GM18867 (cell line): ENCODE results near the gene BAG5.

Experiments
- ATAC-seq: cut with Tn5 transposase; IDR thresholded peaks from one replicate; pipeline ENCODE4 v1.9.1; 2021; ENCODE audit warnings: mild to moderate bottlenecking, moderate library complexity; ENCODE audit not compliant: unreplicated experiment

Gene BAG5

GRCh38 chr14:103510724-103511693 is 51.4 kb downstream of the BAG5 start:
- ATAC-seq: no peak

DNA sequence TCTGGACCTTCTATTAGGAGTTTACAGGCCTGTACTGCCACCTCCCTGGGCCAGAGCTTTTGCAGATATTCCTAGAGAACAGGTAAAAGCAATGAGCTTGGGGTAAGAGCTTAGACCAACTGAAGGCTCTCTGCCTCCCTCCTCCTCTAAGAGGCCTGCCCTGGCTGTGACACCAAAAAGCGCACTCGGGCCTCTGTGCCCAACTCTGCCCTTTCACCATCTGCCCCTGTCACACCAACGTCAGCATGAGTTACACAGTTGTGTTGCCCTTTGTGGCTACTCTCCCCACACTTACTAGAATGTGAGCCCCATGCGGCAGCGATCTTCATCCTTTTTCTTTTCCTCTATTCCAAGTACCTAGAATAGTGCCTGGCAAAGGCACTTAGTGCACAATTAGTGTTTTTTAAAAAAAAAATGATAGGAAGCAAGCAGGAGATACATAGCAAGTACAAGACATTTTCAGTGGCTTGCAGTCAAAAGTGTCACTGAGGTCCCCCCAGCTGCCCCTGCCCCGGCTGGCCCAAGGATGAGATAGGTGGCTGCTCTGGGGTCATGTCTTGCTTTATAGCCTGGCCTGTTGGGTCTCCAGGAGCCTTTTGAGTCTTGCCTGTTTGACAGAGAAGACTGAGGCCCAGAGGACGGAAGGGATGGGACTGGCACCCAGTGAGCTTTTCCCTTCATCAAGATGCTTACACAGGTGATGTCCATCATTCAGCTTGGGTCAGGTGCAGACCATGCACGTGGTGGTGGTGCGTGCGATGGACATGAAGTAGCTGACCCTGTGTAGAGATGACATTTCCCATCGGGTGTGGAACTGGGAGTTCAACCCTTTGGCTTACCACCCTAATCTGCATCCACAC is 52.4 kb downstream of the BAG5 start:
- ATAC-seq: no peak

DNA sequence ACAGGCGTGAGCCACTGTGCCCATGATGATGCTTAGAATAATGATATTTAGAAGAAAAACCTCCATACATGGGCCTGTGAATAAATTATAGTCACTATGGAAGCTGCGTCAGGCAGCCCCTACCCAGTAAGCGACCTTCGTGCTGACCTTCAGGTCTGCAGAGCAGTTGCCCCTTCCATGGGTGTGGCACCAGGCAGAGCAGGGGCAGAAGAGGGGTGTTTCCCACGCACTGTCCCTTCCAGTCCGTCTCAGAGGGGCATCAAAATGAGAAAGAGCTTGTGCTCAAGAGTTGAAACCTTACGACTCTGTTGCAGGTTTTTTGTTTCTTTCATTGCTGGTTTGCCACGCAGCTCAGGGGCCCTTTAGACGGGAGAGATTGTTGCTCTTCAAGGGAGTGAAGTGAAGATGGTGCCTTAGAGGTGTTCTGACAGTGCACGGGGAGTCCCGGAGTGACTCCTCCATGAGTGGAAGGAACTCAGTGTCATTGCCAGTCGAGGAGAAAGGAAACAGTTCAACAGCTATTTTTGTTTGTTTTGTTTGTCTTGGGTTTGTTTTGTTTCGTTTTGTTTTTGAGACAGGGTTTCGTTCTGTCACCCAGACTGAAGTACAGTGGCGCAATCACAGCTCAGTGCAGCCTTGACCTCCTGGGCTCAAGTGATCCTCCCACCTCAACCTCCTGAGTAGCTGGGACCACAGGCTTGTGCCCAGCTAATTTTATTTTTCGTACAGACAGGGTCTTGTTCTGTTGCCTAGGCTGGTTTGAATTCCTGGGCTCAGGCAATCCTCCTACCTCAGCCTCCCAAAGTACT is 53.7 kb downstream of the BAG5 start:
- no peak for ATAC-seq

GRCh38 chr14:103507751-103508150 is 54.7 kb downstream of the BAG5 start:
- no peak for ATAC-seq
